Natural killer cell (primary cell): ENCODE results near the gene A2ML1. TPM values are rescaled to one million over a fixed set of nuclear protein-coding genes. Genes with fewer than 3 reads are reported as not detected.

Experiments
- ATAC-seq, 3 donors: fragments of 150-1000 bp in 2 of 3; fragments of 200-7000 bp in 1 of 3; cut with Tn5 transposase; 1 replicate in 1 of 3; 2 replicates in 2 of 3; pipeline ENCODE4 v1.10.0; 2021; ENCODE audit warnings: mild to moderate bottlenecking in 2 of 3, moderate library complexity in 2 of 3
- DNase-seq, 2 donors: peaks; one replicate each; pipeline versions ENCODE4 v3.0.0 to v3.0.0-alpha.2; 2013 to 2021; ENCODE audit warnings: mixed read lengths in 1 of 2
- H3K27ac ChIP-seq: one replicate; pipeline ENCODE4 v1.5.1; 2013; ENCODE audit warnings: mild to moderate bottlenecking, low read length
- H3K27me3 ChIP-seq: one replicate; pipeline ENCODE4 v1.6.1; 2013; ENCODE audit warnings: low read length; ENCODE audit not compliant: control insufficient read depth, insufficient read depth
- H3K36me3 ChIP-seq: one replicate; pipeline ENCODE4 v1.6.1; 2013; ENCODE audit warnings: low read length; ENCODE audit not compliant: control insufficient read depth, insufficient read depth
- H3K4me1 ChIP-seq: one replicate; pipeline ENCODE4 v1.6.1; 2013; ENCODE audit warnings: low read length; ENCODE audit not compliant: control insufficient read depth, insufficient read depth
- H3K4me3 ChIP-seq: one replicate; pipeline ENCODE4 v1.5.1; 2013; ENCODE audit warnings: low read length
- H3K9me3 ChIP-seq: one replicate; pipeline ENCODE4 v1.6.1; 2013; ENCODE audit warnings: low read length; ENCODE audit not compliant: control insufficient read depth, insufficient read depth
- H3K27ac Mint-ChIP-seq, 2 donors: one replicate each; pipeline ENCODE4 v1.8.0; 2022; ENCODE audit warnings: mild to moderate bottlenecking in 2 of 2, mixed read lengths in 2 of 2, moderate library complexity in 1 of 2
- H3K27me3 Mint-ChIP-seq, 2 donors: one replicate each; pipeline ENCODE4 v1.8.0; 2022; ENCODE audit warnings: low read depth in 2 of 2, mixed read lengths in 2 of 2
- H3K36me3 Mint-ChIP-seq: one replicate; pipeline ENCODE4 v1.8.0; 2022; ENCODE audit warnings: mixed read lengths
- H3K4me1 Mint-ChIP-seq, 2 donors: one replicate each; pipeline ENCODE4 v1.8.0; 2022; ENCODE audit warnings: mixed read lengths in 2 of 2
- H3K4me3 Mint-ChIP-seq: one replicate; pipeline ENCODE4 v1.8.0; 2022; ENCODE audit warnings: mild to moderate bottlenecking, moderate library complexity, mixed read lengths
- H3K9me3 Mint-ChIP-seq, 2 donors: one replicate each; pipeline ENCODE4 v1.8.0; 2022; ENCODE audit warnings: mixed read lengths in 2 of 2
- WGBS: methylation state at CpG from one replicate; pipeline ENCODE4 v1.1.7; 2013; ENCODE audit warnings: missing lambda C conversion rate; ENCODE audit not compliant: insufficient coverage; 5-methylcytosine and 5-hydroxymethylcytosine counted together
- intact Hi-C: fragments of 100-400 bp; cut with micrococcal nuclease; formaldehyde crosslinking; loops from one replicate; pipeline ENCODE4 v1.14.2; 2022
- total RNA-seq, 4 donors: library from RNA; stranded (reverse); fragments of 120-200 nt in 1 of 4; gene quantifications; one replicate each; pipeline versions ENCODE4 v1.2.3 to v1.2.4, GENCODE V29; 2013 to 2022
- TF ChIP-seq, protein P1 (sequence below): fragments of 200-600 bp; IDR thresholded peaks from one replicate; pipeline ENCODE4 v1.8.0; 2022; ENCODE audit warnings: antibody characterized with exemption

Gene A2ML1
- total RNA-seq, 3 donors from 2014 or later (not counting 1 experiment from before 2014, with no cell fraction given): not detected

DNA sequence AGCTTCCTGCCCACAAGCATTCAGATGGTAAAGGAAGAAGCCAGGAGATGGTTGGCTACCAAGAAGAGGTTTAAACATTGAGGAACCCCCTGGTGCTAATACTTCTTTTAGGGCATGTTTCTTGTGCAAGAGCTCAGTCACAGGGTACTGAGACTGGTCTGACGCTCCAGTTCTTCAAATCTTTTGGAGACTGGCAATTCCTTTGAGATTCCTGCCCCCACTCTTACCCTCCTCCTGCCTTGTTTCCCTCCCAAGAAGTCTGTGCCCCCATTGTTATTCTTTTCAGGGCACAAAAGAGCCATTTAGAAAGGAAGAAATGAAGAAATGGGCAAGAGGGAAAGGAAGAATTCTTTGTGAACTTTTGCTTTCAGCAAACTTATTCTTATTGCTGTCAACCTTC is 11.8 kb downstream of the A2ML1 start:
- no peaks in the 10 kb centered on the region for H3K27me3 ChIP-seq
- ATAC-seq: no peak
- H3K36me3 ChIP-seq: no peaks in the 10 kb centered on the region
- 85% methylated on average over 1 of the region's 1 CpG for whole genome bisulfite sequencing
- TF ChIP-seq, protein P1, sequence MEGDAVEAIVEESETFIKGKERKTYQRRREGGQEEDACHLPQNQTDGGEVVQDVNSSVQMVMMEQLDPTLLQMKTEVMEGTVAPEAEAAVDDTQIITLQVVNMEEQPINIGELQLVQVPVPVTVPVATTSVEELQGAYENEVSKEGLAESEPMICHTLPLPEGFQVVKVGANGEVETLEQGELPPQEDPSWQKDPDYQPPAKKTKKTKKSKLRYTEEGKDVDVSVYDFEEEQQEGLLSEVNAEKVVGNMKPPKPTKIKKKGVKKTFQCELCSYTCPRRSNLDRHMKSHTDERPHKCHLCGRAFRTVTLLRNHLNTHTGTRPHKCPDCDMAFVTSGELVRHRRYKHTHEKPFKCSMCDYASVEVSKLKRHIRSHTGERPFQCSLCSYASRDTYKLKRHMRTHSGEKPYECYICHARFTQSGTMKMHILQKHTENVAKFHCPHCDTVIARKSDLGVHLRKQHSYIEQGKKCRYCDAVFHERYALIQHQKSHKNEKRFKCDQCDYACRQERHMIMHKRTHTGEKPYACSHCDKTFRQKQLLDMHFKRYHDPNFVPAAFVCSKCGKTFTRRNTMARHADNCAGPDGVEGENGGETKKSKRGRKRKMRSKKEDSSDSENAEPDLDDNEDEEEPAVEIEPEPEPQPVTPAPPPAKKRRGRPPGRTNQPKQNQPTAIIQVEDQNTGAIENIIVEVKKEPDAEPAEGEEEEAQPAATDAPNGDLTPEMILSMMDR: no peak
- H3K27ac ChIP-seq: no peak overlapping the region
- DNase-seq: no peak
- intact Hi-C loops: no loop called here
- H3K4me1 ChIP-seq: no peaks in the 10 kb centered on the region
- Mint-ChIP-seq H3K27me3 (peaks cover 15 to 18% of the 10 kb centered on the region in 2 donors), H3K4me1 (no peaks in the 10 kb centered on the region), H3K9me3 (no peaks in the 10 kb centered on the region), H3K27ac (no peak overlapping the region), H3K4me3 (no peak overlapping the region), H3K36me3 (no peaks in the 10 kb centered on the region)
- H3K4me3 ChIP-seq: no peak overlapping the region
- no peaks in the 10 kb centered on the region for H3K9me3 ChIP-seq

DNA sequence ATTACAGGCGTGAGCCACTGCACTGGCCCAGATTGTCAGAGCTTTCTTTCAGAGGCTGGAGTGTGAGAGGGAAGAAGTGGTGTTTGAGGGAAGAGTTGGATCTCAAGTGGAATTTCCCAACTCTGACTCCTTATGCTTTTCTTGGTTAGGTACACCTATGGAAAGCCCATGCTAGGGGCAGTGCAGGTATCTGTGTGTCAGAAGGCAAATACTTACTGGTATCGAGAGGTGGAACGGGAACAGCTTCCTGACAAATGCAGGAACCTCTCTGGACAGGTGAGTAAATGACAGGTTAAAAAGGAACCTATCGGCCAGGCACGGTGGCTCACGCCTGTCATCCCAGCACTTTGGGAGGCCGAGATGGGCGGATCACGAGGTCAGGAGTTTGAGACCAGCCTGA is 14.9 kb downstream of the A2ML1 start:
- Mint-ChIP-seq H3K4me1 (no peaks in the 10 kb centered on the region), H3K27ac (no peak overlapping the region), H3K27me3 (peaks cover 15 to 18% of the 10 kb centered on the region in 2 donors), H3K4me3 (no peak overlapping the region), H3K36me3 (no peaks in the 10 kb centered on the region), H3K9me3 (no peaks in the 10 kb centered on the region)
- Histone ChIP-seq H3K9me3 (no peaks in the 10 kb centered on the region), H3K27me3 (no peaks in the 10 kb centered on the region), H3K27ac (no peak overlapping the region), H3K4me1 (no peaks in the 10 kb centered on the region), H3K4me3 (no peak overlapping the region), H3K36me3 (no peaks in the 10 kb centered on the region)
- intact Hi-C loops: no loop called here
- ATAC-seq (no peak), DNase-seq (no peak)
- WGBS: 93% methylated on average over 9 of the region's 9 CpGs
- TF ChIP-seq, protein P1: no peak

DNA sequence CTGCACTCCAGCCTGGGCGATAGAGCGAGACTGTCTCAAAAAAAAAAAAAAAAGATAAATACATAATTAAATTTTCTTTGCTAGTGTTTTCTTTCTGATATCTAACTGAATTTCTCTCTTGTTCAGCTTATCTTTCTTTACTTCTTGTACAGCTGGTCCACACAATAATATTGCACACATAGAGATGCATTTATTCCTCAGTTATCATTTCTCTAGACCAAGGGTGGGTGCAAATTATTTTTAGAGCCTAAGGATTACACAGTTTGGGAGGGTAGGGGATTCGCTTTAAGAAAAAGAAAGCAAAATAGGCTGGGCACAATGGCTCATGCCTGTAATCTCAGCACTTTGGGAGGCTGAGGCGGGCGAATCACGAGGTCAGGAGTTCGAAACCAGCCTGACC is 17.9 kb downstream of the A2ML1 start:
- no peaks in the 10 kb centered on the region for H3K27me3 ChIP-seq
- H3K27ac Mint-ChIP-seq: no peak overlapping the region
- no peak overlapping the region for H3K4me3 Mint-ChIP-seq
- DNase-seq (no peak), ATAC-seq (no peak)
- H3K36me3 ChIP-seq: no peaks in the 10 kb centered on the region
- H3K27me3 Mint-ChIP-seq: peaks cover 13 to 15% of the 10 kb centered on the region in 2 donors
- intact Hi-C loops: no loop called here
- no peaks in the 10 kb centered on the region for H3K4me1 ChIP-seq
- H3K27ac ChIP-seq: no peak overlapping the region
- no peak overlapping the region for H3K4me3 ChIP-seq
- H3K4me1 Mint-ChIP-seq: no peaks in the 10 kb centered on the region
- WGBS: 92% methylated on average over 5 of the region's 7 CpGs
- H3K36me3 Mint-ChIP-seq: no peaks in the 10 kb centered on the region
- no peaks in the 10 kb centered on the region for H3K9me3 ChIP-seq
- H3K9me3 Mint-ChIP-seq: no peaks in the 10 kb centered on the region
- TF ChIP-seq, protein P1: no peak

DNA sequence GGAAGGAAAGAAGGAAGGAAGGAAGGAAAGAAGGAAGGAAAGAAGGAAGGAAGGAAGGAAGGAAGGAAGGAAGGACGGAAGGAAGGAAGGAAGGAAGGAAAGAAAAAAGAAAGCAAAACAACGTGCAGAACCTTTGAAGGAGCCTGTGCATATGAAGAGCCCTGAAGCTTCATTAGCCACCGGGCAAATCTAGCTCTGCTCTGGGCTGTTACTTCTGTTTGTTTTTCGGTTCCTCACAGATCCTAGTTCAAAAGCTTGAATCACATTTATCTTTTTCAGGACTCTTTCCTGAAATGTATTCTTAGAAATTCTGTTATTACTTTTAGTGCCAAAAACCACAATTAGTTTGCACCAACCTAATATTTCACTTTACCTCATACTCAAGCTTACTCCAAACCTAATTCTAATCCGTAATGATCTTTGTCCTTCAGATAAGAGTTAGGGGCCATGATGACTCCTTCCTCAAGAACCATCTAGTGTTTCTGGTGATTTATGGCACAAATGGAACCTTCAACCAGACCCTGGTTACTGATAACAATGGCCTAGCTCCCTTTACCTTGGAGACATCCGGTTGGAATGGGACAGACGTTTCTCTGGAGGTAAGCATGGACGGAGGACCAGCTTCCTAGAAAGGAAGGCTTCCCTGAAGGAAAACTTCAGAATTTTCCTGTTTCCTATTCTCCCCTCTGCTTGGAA is 18.7 kb downstream of the A2ML1 start:
- H3K36me3 ChIP-seq: no peaks in the 10 kb centered on the region
- Mint-ChIP-seq H3K4me1 (no peaks in the 10 kb centered on the region), H3K27me3 (peaks cover 11 to 13% of the 10 kb centered on the region in 2 donors), H3K27ac (no peak overlapping the region), H3K36me3 (no peaks in the 10 kb centered on the region), H3K4me3 (no peak overlapping the region), H3K9me3 (no peaks in the 10 kb centered on the region)
- TF ChIP-seq, protein P1: no peak
- intact Hi-C loops: no loop called here
- no peaks in the 10 kb centered on the region for H3K9me3 ChIP-seq
- H3K4me1 ChIP-seq: no peaks in the 10 kb centered on the region
- H3K27ac ChIP-seq: no peak overlapping the region
- H3K4me3 ChIP-seq: no peak overlapping the region
- 58% methylated on average over 7 of the region's 8 CpGs for WGBS
- ATAC-seq: no peak
- DNase-seq: no peak
- H3K27me3 ChIP-seq: no peaks in the 10 kb centered on the region
